HEK293 (cell line): ENCODE results near the gene CSK.
A peak's percentile ranks its signal among the peaks of the same experiment; 100 is the strongest.

Experiments used
- CTCF ChIA-PET: fragments of 350-600 bp; formaldehyde crosslinking; extraction: SDS; loops from one replicate; lab custom pipeline; 2021; ENCODE audit warnings: antibody characterized with exemption; lab: Yijun Ruan, JAX
- POLR2A ChIA-PET: fragments of 300-600 bp; formaldehyde crosslinking; extraction: SDS; loops from one replicate; lab custom pipeline; 2020; ENCODE audit warnings: antibody characterized with exemption, inconsistent platforms; lab: Yijun Ruan, JAX
- H3K27ac ChIP-seq: fragments of 200-500 bp; sonication (Bioruptor generic); 2 replicates; pipeline ENCODE4 v1.5.1; 2014; ENCODE audit warnings: low read depth, low read length, control low read depth, inconsistent platforms; ENCODE audit errors: extremely low read depth
- H3K36me3 ChIP-seq, 2 experiments: fragments of 200-500 bp in 1 of 2; sonication (Bioruptor generic) in 1 of 2; 1 replicate in 1 of 2; 2 replicates in 1 of 2; pipeline ENCODE4 v1.5.1; 2014 to 2017; ENCODE audit warnings: inconsistent platforms in 2 of 2, low read length in 2 of 2; ENCODE audit not compliant: control insufficient read depth in 2 of 2, insufficient read depth in 1 of 2
- H3K4me1 ChIP-seq: fragments of 200-500 bp; sonication (Bioruptor generic); 2 replicates; pipeline ENCODE4 v1.5.1; 2014; ENCODE audit warnings: mild to moderate bottlenecking, low read length, inconsistent platforms; ENCODE audit not compliant: control insufficient read depth, insufficient read depth
- H3K4me3 ChIP-seq: 2 replicates; pipeline ENCODE4 v1.5.1; 2011; ENCODE audit warnings: low read depth, mild to moderate bottlenecking, control low read depth, low read length, moderate library complexity
- H3K9me3 ChIP-seq: fragments of 200-500 bp; sonication (Bioruptor generic); 2 replicates; pipeline ENCODE4 v1.5.1; 2014; ENCODE audit warnings: low read depth, low read length, inconsistent platforms; ENCODE audit not compliant: control insufficient read depth, insufficient read depth
- EGR2 ChIP-seq: fragments of 450-650 bp; formaldehyde crosslinking; IDR thresholded peaks from 2 replicates; pipeline ENCODE4 v1.5.1; 2016; ENCODE audit warnings: low read depth, missing biosample characterization, missing genetic modification characterization
- GLIS1 ChIP-seq: fragments of 450-650 bp; formaldehyde crosslinking; IDR thresholded peaks from 2 replicates; pipeline ENCODE4 v1.5.1; 2016; ENCODE audit warnings: missing biosample characterization, missing genetic modification characterization
- GLIS2 ChIP-seq: fragments of 450-650 bp; formaldehyde crosslinking; IDR thresholded peaks from 2 replicates; pipeline ENCODE4 v1.5.1; 2016; ENCODE audit warnings: missing biosample characterization, missing genetic modification characterization
- KLF16 ChIP-seq: fragments of 450-650 bp; formaldehyde crosslinking; IDR thresholded peaks from 2 replicates; pipeline ENCODE4 v1.5.1; 2017; ENCODE audit warnings: missing biosample characterization, missing genetic modification characterization
- TRIM28 ChIP-seq: IDR thresholded peaks from 2 replicates; pipeline ENCODE4 v1.6.1; 2011; ENCODE audit warnings: low read length, control low read depth, borderline replicate concordance
- ZFHX2 ChIP-seq: fragments of 450-650 bp; formaldehyde crosslinking; conservative IDR thresholded peaks from 2 replicates; pipeline ENCODE4 v1.5.1; 2016; ENCODE audit warnings: missing biosample characterization, missing genetic modification characterization
- ZNF157 ChIP-seq: fragments of 450-650 bp; formaldehyde crosslinking; IDR thresholded peaks from 2 replicates; pipeline ENCODE4 v1.5.1; 2016; ENCODE audit warnings: missing biosample characterization, missing genetic modification characterization
- ZNF184 ChIP-seq: fragments of 450-650 bp; IDR thresholded peaks from 2 replicates; pipeline ENCODE4 v1.5.1; 2018; ENCODE audit warnings: missing biosample characterization, mild to moderate bottlenecking, missing genetic modification characterization
- ZNF354C ChIP-seq: fragments of 450-650 bp; formaldehyde crosslinking; IDR thresholded peaks from 2 replicates; pipeline ENCODE4 v1.5.1; 2016; ENCODE audit warnings: missing biosample characterization, missing genetic modification characterization, low read depth, borderline replicate concordance
- ZNF433 ChIP-seq: fragments of 450-650 bp; formaldehyde crosslinking; IDR thresholded peaks from 2 replicates; pipeline ENCODE4 v1.5.1; 2016; ENCODE audit warnings: missing biosample characterization, missing genetic modification characterization, low read depth
- ZNF830 ChIP-seq: fragments of 450-650 bp; IDR thresholded peaks from 2 replicates; pipeline ENCODE4 v1.5.0; 2018; ENCODE audit warnings: missing biosample characterization, missing genetic modification characterization, low read depth, mild to moderate bottlenecking, moderate library complexity
- TF ChIP-seq, protein P1 (sequence below): fragments of 450-650 bp; formaldehyde crosslinking; conservative IDR thresholded peaks from 2 replicates; pipeline ENCODE4 v1.5.1; 2016; ENCODE audit warnings: low read depth, missing biosample characterization, missing genetic modification characterization
- TF ChIP-seq, protein P2 (sequence below): fragments of 450-650 bp; formaldehyde crosslinking; IDR thresholded peaks from 2 replicates; pipeline ENCODE4 v1.5.1; 2016; ENCODE audit warnings: missing biosample characterization, missing genetic modification characterization
- TF ChIP-seq, protein P3 (sequence below): fragments of 450-650 bp; formaldehyde crosslinking; IDR thresholded peaks from 2 replicates; pipeline ENCODE4 v1.5.1; 2016; ENCODE audit warnings: missing biosample characterization, missing genetic modification characterization

CSK gene

DNA sequence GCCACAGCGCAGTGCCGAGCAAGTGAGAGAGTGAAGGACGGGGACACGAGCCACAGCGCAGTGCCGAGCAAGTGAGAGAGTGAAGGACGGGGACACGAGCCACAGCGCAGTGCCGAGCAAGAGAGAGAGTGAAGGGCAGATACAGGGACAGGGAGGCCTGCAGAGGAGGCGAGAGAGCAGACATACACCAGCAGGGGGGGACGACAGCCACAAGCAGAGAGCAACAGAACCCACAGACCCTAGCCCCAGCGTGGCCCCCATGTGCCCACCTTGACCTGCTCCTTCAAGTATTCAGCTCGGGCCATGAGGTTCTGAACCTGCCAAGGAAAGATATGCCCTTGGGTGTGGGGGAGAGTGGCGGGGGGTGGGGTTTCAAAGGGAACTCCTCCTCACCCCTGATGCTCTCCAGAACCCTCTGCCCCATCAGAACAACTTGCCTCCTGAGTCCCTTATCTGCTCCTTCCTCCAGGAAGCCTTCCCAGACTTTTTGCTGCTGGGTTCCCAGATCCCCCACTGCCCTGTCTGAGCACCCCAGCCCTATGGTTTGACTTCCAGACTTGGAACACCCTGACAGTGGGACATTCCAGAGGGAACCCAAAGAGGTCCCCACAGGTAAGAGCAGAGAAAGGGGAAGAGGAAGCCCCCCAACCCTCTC lies 55.7 kb downstream of the CSK start (continued):
- TF ChIP-seq ZNF157 (no peak), KLF16 (tag by site-specific recombination) (no peak), TRIM28 (no peak), GLIS2 (peak; percentile 58), ZNF184 (tag by site-specific recombination) (no peak), ZNF354C (no peak)
- TF ChIP-seq, protein P1, sequence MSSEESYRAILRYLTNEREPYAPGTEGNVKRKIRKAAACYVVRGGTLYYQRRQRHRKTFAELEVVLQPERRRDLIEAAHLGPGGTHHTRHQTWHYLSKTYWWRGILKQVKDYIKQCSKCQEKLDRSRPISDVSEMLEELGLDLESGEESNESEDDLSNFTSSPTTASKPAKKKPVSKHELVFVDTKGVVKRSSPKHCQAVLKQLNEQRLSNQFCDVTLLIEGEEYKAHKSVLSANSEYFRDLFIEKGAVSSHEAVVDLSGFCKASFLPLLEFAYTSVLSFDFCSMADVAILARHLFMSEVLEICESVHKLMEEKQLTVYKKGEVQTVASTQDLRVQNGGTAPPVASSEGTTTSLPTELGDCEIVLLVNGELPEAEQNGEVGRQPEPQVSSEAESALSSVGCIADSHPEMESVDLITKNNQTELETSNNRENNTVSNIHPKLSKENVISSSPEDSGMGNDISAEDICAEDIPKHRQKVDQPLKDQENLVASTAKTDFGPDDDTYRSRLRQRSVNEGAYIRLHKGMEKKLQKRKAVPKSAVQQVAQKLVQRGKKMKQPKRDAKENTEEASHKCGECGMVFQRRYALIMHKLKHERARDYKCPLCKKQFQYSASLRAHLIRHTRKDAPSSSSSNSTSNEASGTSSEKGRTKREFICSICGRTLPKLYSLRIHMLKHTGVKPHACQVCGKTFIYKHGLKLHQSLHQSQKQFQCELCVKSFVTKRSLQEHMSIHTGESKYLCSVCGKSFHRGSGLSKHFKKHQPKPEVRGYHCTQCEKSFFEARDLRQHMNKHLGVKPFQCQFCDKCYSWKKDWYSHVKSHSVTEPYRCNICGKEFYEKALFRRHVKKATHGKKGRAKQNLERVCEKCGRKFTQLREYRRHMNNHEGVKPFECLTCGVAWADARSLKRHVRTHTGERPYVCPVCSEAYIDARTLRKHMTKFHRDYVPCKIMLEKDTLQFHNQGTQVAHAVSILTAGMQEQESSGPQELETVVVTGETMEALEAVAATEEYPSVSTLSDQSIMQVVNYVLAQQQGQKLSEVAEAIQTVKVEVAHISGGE (tag by site-specific recombination): no peak

GRCh38 chr15:74838137-74838516 lies 56.2 kb downstream of the CSK start:
- TF ChIP-seq, protein P2, sequence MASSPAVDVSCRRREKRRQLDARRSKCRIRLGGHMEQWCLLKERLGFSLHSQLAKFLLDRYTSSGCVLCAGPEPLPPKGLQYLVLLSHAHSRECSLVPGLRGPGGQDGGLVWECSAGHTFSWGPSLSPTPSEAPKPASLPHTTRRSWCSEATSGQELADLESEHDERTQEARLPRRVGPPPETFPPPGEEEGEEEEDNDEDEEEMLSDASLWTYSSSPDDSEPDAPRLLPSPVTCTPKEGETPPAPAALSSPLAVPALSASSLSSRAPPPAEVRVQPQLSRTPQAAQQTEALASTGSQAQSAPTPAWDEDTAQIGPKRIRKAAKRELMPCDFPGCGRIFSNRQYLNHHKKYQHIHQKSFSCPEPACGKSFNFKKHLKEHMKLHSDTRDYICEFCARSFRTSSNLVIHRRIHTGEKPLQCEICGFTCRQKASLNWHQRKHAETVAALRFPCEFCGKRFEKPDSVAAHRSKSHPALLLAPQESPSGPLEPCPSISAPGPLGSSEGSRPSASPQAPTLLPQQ (tag by site-specific recombination): no peak
- TF ChIP-seq, protein P3, sequence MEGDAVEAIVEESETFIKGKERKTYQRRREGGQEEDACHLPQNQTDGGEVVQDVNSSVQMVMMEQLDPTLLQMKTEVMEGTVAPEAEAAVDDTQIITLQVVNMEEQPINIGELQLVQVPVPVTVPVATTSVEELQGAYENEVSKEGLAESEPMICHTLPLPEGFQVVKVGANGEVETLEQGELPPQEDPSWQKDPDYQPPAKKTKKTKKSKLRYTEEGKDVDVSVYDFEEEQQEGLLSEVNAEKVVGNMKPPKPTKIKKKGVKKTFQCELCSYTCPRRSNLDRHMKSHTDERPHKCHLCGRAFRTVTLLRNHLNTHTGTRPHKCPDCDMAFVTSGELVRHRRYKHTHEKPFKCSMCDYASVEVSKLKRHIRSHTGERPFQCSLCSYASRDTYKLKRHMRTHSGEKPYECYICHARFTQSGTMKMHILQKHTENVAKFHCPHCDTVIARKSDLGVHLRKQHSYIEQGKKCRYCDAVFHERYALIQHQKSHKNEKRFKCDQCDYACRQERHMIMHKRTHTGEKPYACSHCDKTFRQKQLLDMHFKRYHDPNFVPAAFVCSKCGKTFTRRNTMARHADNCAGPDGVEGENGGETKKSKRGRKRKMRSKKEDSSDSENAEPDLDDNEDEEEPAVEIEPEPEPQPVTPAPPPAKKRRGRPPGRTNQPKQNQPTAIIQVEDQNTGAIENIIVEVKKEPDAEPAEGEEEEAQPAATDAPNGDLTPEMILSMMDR (tag by site-specific recombination): no peak
- peak; percentile 46; the same call in 1 of the 2 replicates for TF ChIP-seq GLIS1 (tag by site-specific recombination)
- Histone ChIP-seq H3K4me3 (no peak overlapping the region), H3K27ac (no peak overlapping the region), H3K36me3 (peaks cover 7 to 47% of the 10 kb centered on the region in 2 experiments; a peak in 2 of 3 replicates), H3K9me3 (no peaks in the 10 kb centered on the region), H3K4me1 (peaks cover 5% of the 10 kb centered on the region; the same call in 1 of the 2 replicates)
- POLR2A ChIA-PET: no interaction called here
- CTCF ChIA-PET: interaction anchor here (0.6 to 3.4 kb wide), 3 partner anchors 64 to 136 kb away, joined by 4 to 23 read pairs (median 5); no protein-coding TSS in a partner anchor

- ChIA-PET POLR2A (no interaction called here), CTCF (interaction anchor here (0.8 kb wide), 1 partner anchor 63 kb away, joined by 5 read pairs; no protein-coding TSS in a partner anchor)
- TF ChIP-seq ZNF830: no peak
- TF ChIP-seq ZNF433 (tag by site-specific recombination): no peak
- TF ChIP-seq ZFHX2 (tag by site-specific recombination): peak; percentile 52; the same call in 1 of the 2 replicates
- TF ChIP-seq EGR2 (tag by site-specific recombination): peak; percentile 57; the same call in 1 of the 2 replicates
- no peak overlapping the region for H3K4me3 ChIP-seq
- no peak overlapping the region for H3K27ac ChIP-seq
- no peaks in the 10 kb centered on the region for H3K9me3 ChIP-seq
- peaks cover 10% of the 10 kb centered on the region for H3K4me1 ChIP-seq
- H3K36me3 ChIP-seq: peaks cover 7 to 47% of the 10 kb centered on the region in 2 experiments; a peak in 2 of 3 replicates
Observed at GRCh38 chr15:74838746-74839525, 57.1 kb downstream of the CSK start.
